Ishikawa (cell line): ENCODE results near the gene EML4.

ENCODE experiments used
- CEBPB ChIP-seq: IDR thresholded peaks from 2 replicates; pipeline ENCODE4 v1.6.1; 2012
- CREB1 ChIP-seq: IDR thresholded peaks from 2 replicates; pipeline ENCODE4 v1.6.1; 2012; ENCODE audit warnings: low read depth
- EGR1 ChIP-seq: IDR thresholded peaks from 2 replicates; pipeline ENCODE4 v1.6.1; 2012
- EP300 ChIP-seq: IDR thresholded peaks from 2 replicates; pipeline ENCODE4 v1.6.1; 2012; ENCODE audit warnings: borderline replicate concordance
- FOXM1 ChIP-seq: IDR thresholded peaks from 2 replicates; pipeline ENCODE4 v1.6.1; 2012; ENCODE audit warnings: low read depth, borderline replicate concordance
- NFIC ChIP-seq: IDR thresholded peaks from 2 replicates; pipeline ENCODE4 v1.6.1; 2012
- RAD21 ChIP-seq: IDR thresholded peaks from 2 replicates; pipeline ENCODE4 v1.6.1; 2012; ENCODE audit warnings: low read depth
- REST ChIP-seq: IDR thresholded peaks from 2 replicates; pipeline ENCODE4 v1.6.1; 2012; ENCODE audit warnings: low read depth, mild to moderate bottlenecking
- TAF1 ChIP-seq: IDR thresholded peaks from 2 replicates; pipeline ENCODE4 v1.6.1; 2012; ENCODE audit warnings: low read depth, mild to moderate bottlenecking
- TCF12 ChIP-seq: IDR thresholded peaks from 2 replicates; pipeline ENCODE4 v1.6.1; 2012; ENCODE audit warnings: low read depth
- TEAD4 ChIP-seq: IDR thresholded peaks from 2 replicates; pipeline ENCODE4 v1.6.1; 2012
- YY1 ChIP-seq: IDR thresholded peaks from 2 replicates; pipeline ENCODE4 v1.6.1; 2012; ENCODE audit warnings: low read depth
- ZBTB7A ChIP-seq: IDR thresholded peaks from 2 replicates; pipeline ENCODE4 v1.6.1; 2012; ENCODE audit warnings: low read depth
- TF ChIP-seq, protein P1 (sequence below): IDR thresholded peaks from 2 replicates; pipeline ENCODE4 v1.6.1; 2012
- TF ChIP-seq, protein P2 (sequence below): IDR thresholded peaks from 2 replicates; pipeline ENCODE4 v1.6.1; 2012

Gene EML4

DNA sequence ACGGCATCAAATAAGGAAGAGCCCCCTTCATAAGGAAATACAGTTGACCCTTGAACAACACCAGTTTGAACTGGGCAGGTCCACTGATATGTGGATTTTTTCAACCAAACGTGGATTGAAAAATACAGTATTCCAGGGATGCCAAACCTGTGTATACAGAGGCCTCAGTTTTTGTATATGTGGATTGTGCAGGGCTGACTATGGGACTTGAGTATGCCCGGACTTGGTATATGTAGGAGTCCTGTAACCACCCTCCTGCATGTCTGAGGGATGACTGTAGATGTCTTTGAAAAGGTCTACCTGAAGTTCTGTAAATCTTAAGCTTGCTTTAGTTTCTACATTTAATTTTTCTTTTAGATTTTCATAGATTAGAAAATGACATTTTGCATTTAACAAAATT, 50.0 kb downstream of the EML4 start:
- TF ChIP-seq EGR1 (no peak), TCF12 (no peak), ZBTB7A (no peak), CREB1 (no peak), TEAD4 (no peak), YY1 (no peak), FOXM1 (no peak), RAD21 (no peak), EP300 (no peak), NFIC (no peak), REST (no peak), TAF1 (no peak), CEBPB (no peak)
- TF ChIP-seq, protein P1, sequence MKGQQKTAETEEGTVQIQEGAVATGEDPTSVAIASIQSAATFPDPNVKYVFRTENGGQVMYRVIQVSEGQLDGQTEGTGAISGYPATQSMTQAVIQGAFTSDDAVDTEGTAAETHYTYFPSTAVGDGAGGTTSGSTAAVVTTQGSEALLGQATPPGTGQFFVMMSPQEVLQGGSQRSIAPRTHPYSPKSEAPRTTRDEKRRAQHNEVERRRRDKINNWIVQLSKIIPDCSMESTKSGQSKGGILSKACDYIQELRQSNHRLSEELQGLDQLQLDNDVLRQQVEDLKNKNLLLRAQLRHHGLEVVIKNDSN = no peak
- TF ChIP-seq, protein P2, sequence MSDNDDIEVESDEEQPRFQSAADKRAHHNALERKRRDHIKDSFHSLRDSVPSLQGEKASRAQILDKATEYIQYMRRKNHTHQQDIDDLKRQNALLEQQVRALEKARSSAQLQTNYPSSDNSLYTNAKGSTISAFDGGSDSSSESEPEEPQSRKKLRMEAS = no peak

GRCh38 chr2:42220566-42220965, 51.4 kb downstream of the EML4 start:
- TF ChIP-seq TCF12 (no peak), EP300 (no peak), REST (no peak), YY1 (no peak), TAF1 (no peak), CEBPB (no peak), EGR1 (no peak), TEAD4 (no peak), ZBTB7A (no peak), FOXM1 (no peak), CREB1 (no peak), NFIC (no peak), RAD21 (no peak)
- TF ChIP-seq, protein P2 = no peak
- TF ChIP-seq, protein P1 = no peak

DNA sequence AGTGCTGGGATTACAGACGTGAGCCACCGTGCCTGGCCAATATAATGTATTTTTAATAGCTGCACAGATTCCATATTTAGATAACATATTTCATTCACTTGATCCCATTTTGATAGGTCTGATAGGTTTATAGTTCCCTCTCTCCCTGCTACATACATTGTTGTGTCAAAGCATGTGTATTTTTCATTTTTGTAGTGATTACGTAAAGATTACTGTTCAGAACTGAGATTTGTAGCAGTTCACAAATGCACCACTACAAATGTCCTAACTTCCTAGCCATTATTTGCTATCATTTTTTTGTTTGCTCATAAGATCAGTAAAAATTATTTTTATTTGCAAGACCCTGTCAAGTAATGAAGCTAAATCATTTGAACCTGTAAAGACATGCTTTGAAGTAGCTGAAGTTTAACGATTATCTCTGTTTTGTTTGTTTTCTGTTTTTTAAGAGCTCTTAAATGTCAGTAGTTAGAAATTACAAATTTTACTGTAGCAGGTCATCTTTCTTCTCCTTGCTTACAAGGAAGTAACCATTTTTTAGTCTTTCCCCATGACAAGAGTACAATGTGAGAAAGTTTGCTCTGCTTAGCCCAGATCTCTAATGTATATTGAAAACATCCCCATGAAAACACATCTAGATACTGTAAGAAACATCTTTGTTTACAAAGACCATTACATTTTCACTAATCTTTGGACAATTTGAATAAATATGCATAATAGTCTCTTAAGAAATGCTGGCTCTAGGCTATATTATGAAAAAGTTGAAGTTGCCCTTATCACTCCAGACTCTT, 54.1 kb downstream of the EML4 start:
- TF ChIP-seq RAD21 = no peak

- TF ChIP-seq EGR1 (no peak), NFIC (no peak), FOXM1 (no peak), ZBTB7A (no peak), TCF12 (no peak), TAF1 (no peak), RAD21 (no peak), EP300 (no peak), REST (no peak), CEBPB (no peak), CREB1 (no peak), TEAD4 (no peak), YY1 (no peak)
- TF ChIP-seq, protein P2 = no peak
- TF ChIP-seq, protein P1 = no peak
Measured at GRCh38 chr2:42223855-42224268, 54.7 kb downstream of the EML4 start.
